ENCODE data around the gene SHB.

- no peak for TF ChIP-seq POLR2A (IDR thresholded peaks at IDR 0.05; ENCODE audit: low read depth, low read length)
- TF ChIP-seq POLR2AphosphoS5 (IDR thresholded peaks at IDR 0.05; ENCODE audit: insufficient read depth, low read depth, low read length): no peak
- no peak for TF ChIP-seq MAX (IDR thresholded peaks at IDR 0.05; ENCODE audit: insufficient read depth, insufficient read length)
- no peak for TF ChIP-seq CTCF (IDR thresholded peaks at IDR 0.05; ENCODE audit: extremely low read depth in 1 of 2, insufficient read depth in 1 of 2, low read depth in 1 of 2, low read length in 2 of 2)
These were observed 99.9 kb downstream of the SHB start for GRCh38 chr9:37969130-37969529.

Data from endothelial cell of umbilical vein (primary cell).